Neuronal stem cell (in vitro differentiated cells): ENCODE results near the gene CD151.

Source experiments
- DNase-seq: peaks from one replicate; pipeline ENCODE4 v3.0.0-alpha.2; 2013; ENCODE audit warnings: low spot score
- H2AFZ ChIP-seq: one replicate; pipeline ENCODE4 v1.6.1; 2013; ENCODE audit warnings: mild to moderate bottlenecking, low read length, inconsistent platforms
- H2AK5ac ChIP-seq: 2 replicates; pipeline ENCODE4 v1.6.1; 2013; ENCODE audit warnings: low read depth, mild to moderate bottlenecking, inconsistent platforms, low read length, moderate library complexity, mixed read lengths
- H2BK120ac ChIP-seq: 2 replicates; pipeline ENCODE4 v1.6.1; 2013; ENCODE audit warnings: low read depth, mild to moderate bottlenecking, inconsistent platforms, low read length, moderate library complexity, mixed read lengths
- H2BK12ac ChIP-seq: one replicate; pipeline ENCODE4 v1.6.1; 2013; ENCODE audit warnings: low read length, inconsistent platforms
- H2BK15ac ChIP-seq: 2 replicates; pipeline ENCODE4 v1.6.1; 2013; ENCODE audit warnings: mild to moderate bottlenecking, low read length, inconsistent platforms, mixed read lengths
- H2BK5ac ChIP-seq: one replicate; pipeline ENCODE4 v1.6.1; 2013; ENCODE audit warnings: inconsistent platforms, mild to moderate bottlenecking, low read length, moderate library complexity
- H3K14ac ChIP-seq: one replicate; pipeline ENCODE4 v1.6.1; 2013; ENCODE audit warnings: low read length, inconsistent platforms
- H3K18ac ChIP-seq: 2 replicates; pipeline ENCODE4 v1.6.1; 2013; ENCODE audit warnings: low read length, inconsistent platforms
- H3K23ac ChIP-seq: 2 replicates; pipeline ENCODE4 v1.6.1; 2013; ENCODE audit warnings: low read depth, mild to moderate bottlenecking, mixed read lengths, low read length, inconsistent platforms; ENCODE audit not compliant: poor library complexity
- H3K27ac ChIP-seq: replicated peaks from 3 replicates; pipeline ENCODE4 v1.5.1; 2013; ENCODE audit warnings: low read length, inconsistent platforms
- H3K27me3 ChIP-seq, 3 experiments: 2 replicates each; pipeline ENCODE4 v1.6.1; 2013; ENCODE audit warnings: low read length in 3 of 3, mild to moderate bottlenecking in 2 of 3, inconsistent platforms in 1 of 3, low read depth in 1 of 3, mixed read lengths in 1 of 3, moderate library complexity in 1 of 3; ENCODE audit not compliant: control insufficient read depth in 3 of 3, insufficient read depth in 3 of 3
- H3K36me3 ChIP-seq, 2 donors: replicated peaks in 1 of 2; 2 replicates each; pipeline ENCODE4 v1.6.1; 2013; ENCODE audit warnings: low read length in 2 of 2; ENCODE audit not compliant: control insufficient read depth in 2 of 2, insufficient read depth in 2 of 2
- H3K4ac ChIP-seq: 2 replicates; pipeline ENCODE4 v1.6.1; 2013; ENCODE audit warnings: inconsistent platforms, mild to moderate bottlenecking, low read length, moderate library complexity
- H3K4me1 ChIP-seq, 2 donors: 1 replicate in 1 of 2; 2 replicates in 1 of 2; pipeline ENCODE4 v1.6.1; 2013; ENCODE audit warnings: low read length in 2 of 2, low read depth in 1 of 2; ENCODE audit not compliant: control insufficient read depth in 2 of 2, insufficient read depth in 1 of 2
- H3K4me2 ChIP-seq: one replicate; pipeline ENCODE4 v1.6.1; 2013; ENCODE audit warnings: mild to moderate bottlenecking, low read length, inconsistent platforms; ENCODE audit not compliant: insufficient read depth, poor library complexity, severe bottlenecking
- H3K4me3 ChIP-seq, 2 donors: 2 replicates each; pipeline ENCODE4 v1.5.1; 2013; ENCODE audit warnings: low read length in 2 of 2, mild to moderate bottlenecking in 2 of 2, inconsistent platforms in 1 of 2, moderate library complexity in 1 of 2
- H3K79me1 ChIP-seq: one replicate; pipeline ENCODE4 v1.6.1; 2013; ENCODE audit warnings: low read depth, mild to moderate bottlenecking, inconsistent platforms, low read length, moderate library complexity
- H3K9ac ChIP-seq: one replicate; pipeline ENCODE4 v1.6.1; 2013; ENCODE audit warnings: mild to moderate bottlenecking, low read depth, low read length, inconsistent platforms; ENCODE audit not compliant: poor library complexity
- H3K9me3 ChIP-seq, 2 donors: replicated peaks in 1 of 2; 2 replicates each; pipeline versions ENCODE3 to v1.6.1; 2013; ENCODE audit warnings: low read length in 2 of 2, mild to moderate bottlenecking in 2 of 2, inconsistent platforms in 1 of 2, low read depth in 1 of 2, mixed read lengths in 1 of 2, moderate library complexity in 1 of 2; ENCODE audit not compliant: control insufficient read depth in 2 of 2, insufficient read depth in 1 of 2
- H4K8ac ChIP-seq: one replicate; pipeline ENCODE4 v1.6.1; 2013; ENCODE audit warnings: low read depth, mild to moderate bottlenecking, inconsistent platforms, low read length, moderate library complexity
- H4K91ac ChIP-seq: one replicate; pipeline ENCODE4 v1.6.1; 2013; ENCODE audit warnings: low read length, low read depth, mild to moderate bottlenecking, inconsistent platforms; ENCODE audit not compliant: poor library complexity
- WGBS, 2 donors: extraction: QIAGEN DNeasy Blood & Tissue Kit; methylation state at CpG; one replicate each; pipeline ENCODE4 v1.1.7; 2013; ENCODE audit warnings: missing lambda C conversion rate in 2 of 2, mixed read lengths in 1 of 2; ENCODE audit not compliant: insufficient read length in 2 of 2, insufficient replicate concordance in 1 of 2; ENCODE audit errors: extremely low coverage in 2 of 2; 5-methylcytosine and 5-hydroxymethylcytosine counted together

Gene CD151

GRCh38 chr11:787084-787675 is 45.6 kb upstream of the CD151 start:
- no peak overlapping the region for H2BK15ac ChIP-seq
- no peak overlapping the region for H3K4me2 ChIP-seq
- no peak overlapping the region for H3K18ac ChIP-seq
- no CpG with 5 or more reads among the region's 24 CpGs for WGBS, 2 donors
- H4K8ac ChIP-seq = peak overlapping the region; percentile 43
- peak overlapping the region; percentile 70 for H3K9ac ChIP-seq
- DNase-seq = no peak
- peaks cover 3 to 13% of the 10 kb centered on the region in 2 donors for H3K36me3 ChIP-seq
- H3K4me1 ChIP-seq = peaks cover 12 to 13% of the 10 kb centered on the region in 2 donors
- no peak overlapping the region for H4K91ac ChIP-seq
- no peak overlapping the region for H3K4ac ChIP-seq
- peak overlapping the region; percentile 91 for H3K23ac ChIP-seq
- H3K14ac ChIP-seq = no peak overlapping the region
- H2BK5ac ChIP-seq = no peak overlapping the region
- H3K27ac ChIP-seq = no peak overlapping the region
- H2BK120ac ChIP-seq = no peak overlapping the region
- H2AFZ ChIP-seq = no peak overlapping the region
- no peak overlapping the region for H3K4me3 ChIP-seq
- H2BK12ac ChIP-seq = no peak overlapping the region
- H3K9me3 ChIP-seq = no peaks in the 10 kb centered on the region
- H3K27me3 ChIP-seq = no peaks in the 10 kb centered on the region
- H3K79me1 ChIP-seq = peaks cover 6% of the 10 kb centered on the region
- H2AK5ac ChIP-seq = peak overlapping the region; percentile 94

- no peak for DNase-seq
- H3K9me3 ChIP-seq = no peaks in the 10 kb centered on the region
- H3K9ac ChIP-seq = no peak overlapping the region
- no peak overlapping the region for H2BK120ac ChIP-seq
- H3K79me1 ChIP-seq = peaks cover 4% of the 10 kb centered on the region
- H3K27me3 ChIP-seq = no peaks in the 10 kb centered on the region
- H3K14ac ChIP-seq = peak overlapping the region; percentile 21
- no peak overlapping the region for H2BK15ac ChIP-seq
- H4K8ac ChIP-seq = no peak overlapping the region
- no peak overlapping the region for H3K18ac ChIP-seq
- peaks cover 12 to 13% of the 10 kb centered on the region in 2 donors for H3K4me1 ChIP-seq
- no peak overlapping the region for H3K4me3 ChIP-seq
- no peak overlapping the region for H2BK5ac ChIP-seq
- no peak overlapping the region for H3K27ac ChIP-seq
- WGBS, 2 donors = no CpG with 5 or more reads among the region's 28 CpGs
- H4K91ac ChIP-seq = no peak overlapping the region
- no peak overlapping the region for H2AK5ac ChIP-seq
- no peak overlapping the region for H3K4me2 ChIP-seq
- H3K23ac ChIP-seq = no peak overlapping the region
- H3K36me3 ChIP-seq = peaks cover 3 to 22% of the 10 kb centered on the region in 2 donors
- no peak overlapping the region for H3K4ac ChIP-seq
- H2AFZ ChIP-seq = no peak overlapping the region
- H2BK12ac ChIP-seq = no peak overlapping the region
These were observed 44.6 kb upstream of the CD151 start for GRCh38 chr11:788009-788640.

GRCh38 chr11:788953-789940 is 43.5 kb upstream of the CD151 start:
- H2BK5ac ChIP-seq = no peak overlapping the region
- H4K91ac ChIP-seq = no peak overlapping the region
- no peak overlapping the region for H3K9ac ChIP-seq
- no peak for DNase-seq
- no peak overlapping the region for H2BK15ac ChIP-seq
- peak overlapping the region; percentile 56 for H3K4me2 ChIP-seq
- H4K8ac ChIP-seq = no peak overlapping the region
- peaks cover 8 to 11% of the 10 kb centered on the region in 2 donors for H3K4me1 ChIP-seq
- H2AFZ ChIP-seq = no peak overlapping the region
- H3K36me3 ChIP-seq = peaks cover 13 to 33% of the 10 kb centered on the region in 2 donors
- H3K9me3 ChIP-seq = no peaks in the 10 kb centered on the region
- no peaks in the 10 kb centered on the region for H3K27me3 ChIP-seq
- H3K4me3 ChIP-seq = peak overlapping the region in 1 of 2 donors; percentile 72
- no peak overlapping the region for H3K27ac ChIP-seq
- peak overlapping the region; percentile 25 for H3K23ac ChIP-seq
- peak overlapping the region; percentile 24 for H2AK5ac ChIP-seq
- no CpG with 5 or more reads among the region's 31 CpGs for WGBS, 2 donors
- peaks cover 7% of the 10 kb centered on the region for H3K79me1 ChIP-seq
- H3K4ac ChIP-seq = no peak overlapping the region
- H3K18ac ChIP-seq = peak overlapping the region; percentile 87
- H2BK120ac ChIP-seq = no peak overlapping the region
- H2BK12ac ChIP-seq = no peak overlapping the region
- H3K14ac ChIP-seq = peak overlapping the region; percentile 75
